HG02588 (cell line): ENCODE results near the gene MYORG.

Source experiments
- ATAC-seq: cut with Tn5 transposase; IDR thresholded peaks from one replicate; pipeline ENCODE4 v1.9.1; 2021; ENCODE audit warnings: mild to moderate bottlenecking, moderate library complexity; ENCODE audit not compliant: unreplicated experiment

Gene MYORG

DNA sequence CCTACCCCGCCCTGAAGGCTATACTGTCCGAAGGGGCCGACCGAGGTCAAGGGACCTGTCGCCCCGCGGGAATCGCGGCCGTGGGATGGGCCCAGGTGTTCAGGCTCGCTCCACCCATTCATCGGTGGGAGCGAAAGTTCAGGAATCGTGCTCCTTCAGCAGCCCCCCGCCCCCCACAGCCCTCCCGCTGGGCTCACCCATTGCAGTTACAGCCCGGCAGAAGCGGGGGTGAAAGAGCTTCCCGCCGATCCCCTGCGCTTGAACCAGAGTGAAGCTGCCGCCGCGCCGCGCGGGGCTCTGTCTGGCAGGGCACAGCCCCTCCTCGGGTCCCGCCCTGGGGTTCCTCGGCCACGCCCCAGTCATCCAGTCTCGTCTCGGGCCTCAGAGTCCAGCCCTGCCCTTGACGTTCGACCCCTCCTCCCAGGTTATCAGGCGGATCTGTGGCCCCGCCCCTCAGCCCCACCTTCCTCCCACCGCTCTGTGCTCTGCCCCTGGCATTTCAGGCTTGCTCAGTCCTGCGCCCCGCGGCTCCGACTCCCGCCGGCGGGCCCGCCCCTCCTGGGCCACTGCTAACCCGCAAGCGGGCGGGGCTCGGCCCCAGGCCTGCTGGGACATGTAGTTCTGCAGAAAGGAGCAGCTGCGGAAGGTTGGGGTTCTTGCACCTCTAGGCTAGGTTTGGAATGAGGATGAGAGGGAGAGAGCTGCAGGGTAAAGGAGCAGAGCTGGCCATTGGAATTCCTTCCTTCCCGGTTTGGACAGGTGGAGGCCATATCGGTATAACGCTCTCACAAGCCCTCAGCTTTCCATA, at the start of gene MYORG:
Gene MYORG (minus strand): TSS at position 303 of the 808 bp plus-strand sequence. CDS start 3,955 bp downstream, outside the sequence.
- ATAC-seq, result peak; percentile 87

DNA sequence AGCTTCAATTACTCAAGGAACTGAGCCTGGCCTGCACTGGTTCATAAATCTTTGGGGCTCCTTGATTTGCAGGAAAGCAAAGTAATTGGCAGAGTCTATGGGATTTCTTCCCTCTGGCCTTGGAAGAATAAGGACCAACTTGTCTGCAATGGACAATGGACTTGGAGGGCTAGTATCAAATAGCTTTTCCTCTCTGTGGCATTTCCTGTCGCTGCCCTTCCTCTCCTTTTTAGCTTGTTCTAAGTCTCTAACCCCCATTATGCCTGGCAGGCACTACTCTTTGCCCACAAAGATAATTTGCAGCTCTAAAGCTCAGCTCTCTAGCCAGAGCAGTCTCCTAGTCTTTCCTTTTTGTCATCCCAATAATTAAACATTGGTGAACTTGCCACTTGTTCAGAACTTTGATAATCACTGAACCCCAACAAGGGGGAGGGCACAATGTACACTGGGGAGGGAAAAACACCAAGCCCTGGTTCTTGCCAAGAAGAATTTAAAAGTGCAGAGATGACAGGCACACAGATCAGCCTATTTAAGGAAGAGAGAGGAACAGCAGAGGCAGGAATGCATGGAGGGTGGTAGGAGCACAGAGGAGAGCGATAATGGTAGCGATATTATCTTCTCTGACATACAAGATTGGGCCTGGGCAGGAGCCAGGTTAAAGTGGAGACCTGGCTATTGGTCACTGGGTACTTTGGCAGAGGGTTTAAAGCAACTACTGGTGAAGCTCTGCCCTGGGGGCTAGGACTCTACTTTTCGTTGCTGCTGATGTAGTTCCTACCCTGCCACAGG, 43.2 kb upstream of the MYORG start:
- ATAC-seq, result no peak

DNA sequence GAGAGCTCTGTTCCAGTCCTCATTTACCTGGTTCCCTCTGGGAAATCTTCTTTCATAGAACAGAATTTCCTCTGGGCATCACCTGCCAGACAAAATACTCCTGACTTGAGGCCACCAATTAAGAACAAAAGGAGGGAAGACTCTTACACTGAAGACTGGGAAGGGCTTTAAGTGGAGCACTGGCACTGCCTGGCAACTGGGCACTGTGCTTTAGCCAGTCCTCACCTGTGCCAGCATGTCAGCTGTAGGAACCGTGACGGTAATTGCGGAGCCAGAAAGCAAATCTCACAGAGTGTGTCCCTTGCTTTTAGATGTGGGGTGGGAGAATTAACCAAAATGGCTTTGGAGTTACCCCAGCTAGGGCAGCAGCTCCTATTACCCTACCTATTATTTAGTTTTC, 41.0 kb upstream of the MYORG start:
- no peak for ATAC-seq

DNA sequence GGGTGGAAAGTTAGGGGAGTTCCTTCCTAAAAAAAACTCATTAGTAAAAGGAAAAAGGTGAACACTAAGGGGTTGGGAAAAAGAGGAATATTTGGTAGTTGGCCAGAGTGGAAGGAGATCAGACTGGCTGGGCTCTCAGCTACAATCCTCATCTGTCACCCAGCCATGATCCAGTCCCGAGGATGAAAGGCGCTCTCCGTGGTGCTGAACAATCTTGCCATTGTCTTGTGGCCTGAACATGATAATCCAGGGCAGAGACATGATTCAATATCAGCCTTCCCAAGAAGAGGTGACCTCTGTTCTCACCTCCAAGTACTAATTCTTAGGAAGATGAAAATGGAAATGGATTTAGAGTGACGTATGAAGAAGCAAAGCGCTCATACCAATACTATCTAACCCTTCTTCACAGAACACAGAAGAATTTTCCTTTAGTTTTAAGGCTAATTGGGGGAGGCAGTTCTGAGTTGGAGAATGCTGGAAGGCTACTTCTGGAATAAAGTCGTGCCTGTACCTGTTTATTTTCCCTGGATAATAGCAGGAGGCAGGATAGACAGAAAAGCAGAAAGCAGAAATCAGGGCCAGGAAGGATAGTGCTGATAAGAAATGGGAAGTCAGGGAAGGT, 36.6 kb upstream of the MYORG start:
- no peak for ATAC-seq

DNA sequence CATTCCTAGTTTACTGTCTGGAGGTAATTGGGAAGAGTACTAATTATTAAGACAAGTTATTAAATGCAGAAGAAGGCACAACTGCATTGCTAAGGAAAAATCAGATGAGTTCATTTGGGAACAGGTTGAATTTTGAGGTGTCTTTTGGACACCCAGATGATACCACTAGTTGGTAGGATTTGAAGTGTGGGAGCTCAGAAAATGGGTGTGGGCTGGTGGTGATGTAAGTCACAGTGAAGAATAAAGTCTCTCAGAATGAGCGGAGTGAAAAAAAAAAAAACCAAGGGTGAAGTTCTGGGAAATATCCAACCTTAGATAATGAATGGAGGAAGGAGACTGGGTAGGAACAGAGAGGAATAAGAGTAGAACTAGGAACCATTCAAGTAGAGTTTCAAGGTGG, 35.6 kb upstream of the MYORG start:
- ATAC-seq, result no peak

DNA sequence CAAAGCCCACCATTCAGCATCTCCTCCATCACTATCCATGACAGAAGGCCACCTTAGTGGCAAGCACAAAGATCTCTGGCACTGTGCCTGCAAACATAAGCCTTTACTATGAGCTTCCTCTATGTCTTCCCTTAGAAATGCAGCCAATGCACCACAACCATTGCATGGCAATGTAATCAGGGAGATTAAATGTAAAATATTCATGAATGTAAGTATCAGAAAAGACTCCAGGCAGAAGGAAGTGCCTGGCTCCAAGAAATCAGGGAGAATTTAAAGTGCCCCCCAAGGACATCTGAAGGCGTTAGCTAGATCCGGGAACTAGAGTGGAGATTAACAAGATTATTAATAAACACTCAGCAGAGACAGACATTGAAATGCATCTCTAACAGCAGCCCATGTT, 32.5 kb upstream of the MYORG start:
- ATAC-seq, result no peak

DNA sequence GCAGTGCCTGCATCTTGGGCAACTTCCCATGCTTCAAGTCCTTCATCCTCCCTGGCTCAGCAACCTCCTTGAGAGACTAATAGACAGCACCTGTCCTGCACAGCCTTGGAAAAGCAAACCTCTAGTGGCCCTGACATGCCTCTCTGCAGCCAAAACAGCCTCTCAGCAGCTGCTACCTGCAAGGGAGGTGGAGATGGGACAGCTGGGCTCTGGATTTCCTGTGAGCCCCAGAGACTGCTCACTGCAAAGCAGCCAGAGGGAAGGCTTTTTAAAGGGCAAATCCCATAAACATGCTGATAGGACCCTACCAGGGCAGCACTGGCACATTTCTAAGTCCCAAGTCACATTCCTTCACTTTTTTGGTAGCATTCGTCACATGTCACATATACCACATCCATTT, 31.5 kb upstream of the MYORG start:
- ATAC-seq, result no peak

DNA sequence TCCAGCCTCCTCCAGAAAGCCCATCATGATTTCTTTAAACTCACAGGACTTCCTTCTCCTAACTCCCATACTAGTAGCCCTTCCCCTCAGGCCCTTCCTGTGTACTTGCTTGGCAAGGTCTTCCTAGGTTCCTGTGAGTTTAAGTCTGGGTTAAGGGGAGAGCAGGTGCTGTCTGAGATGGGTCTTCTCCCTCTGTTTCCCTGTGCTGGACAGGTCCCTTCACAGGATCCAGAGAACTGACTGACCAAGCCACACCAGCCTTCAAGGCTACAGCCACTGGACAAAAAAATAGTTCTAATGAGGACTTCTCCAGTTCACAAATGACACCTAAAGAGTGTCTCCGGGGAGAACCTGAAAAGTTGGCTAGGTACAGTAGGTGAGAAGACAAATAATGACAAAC, 29.5 kb upstream of the MYORG start:
- no peak for ATAC-seq

DNA sequence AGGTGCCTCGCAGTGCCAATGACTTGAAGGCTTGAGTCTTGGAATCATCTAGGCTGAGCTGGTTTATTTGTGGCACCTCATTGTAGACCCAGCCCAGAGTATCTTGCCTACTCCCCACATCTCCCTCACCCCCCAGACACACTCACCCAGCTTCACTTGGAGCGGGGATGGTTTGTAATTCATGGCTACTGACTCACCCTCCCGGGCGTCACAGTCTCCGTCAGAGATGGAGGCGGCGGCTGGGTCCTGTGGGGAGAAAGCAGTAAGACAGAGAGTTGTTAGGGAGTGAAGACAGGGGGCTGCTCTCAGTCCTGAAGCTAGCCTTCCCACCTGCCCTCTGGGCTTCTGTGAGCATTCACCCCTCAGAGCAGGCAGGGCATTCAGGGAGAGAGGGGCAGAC, 29.0 kb upstream of the MYORG start:
- no peak for ATAC-seq

DNA sequence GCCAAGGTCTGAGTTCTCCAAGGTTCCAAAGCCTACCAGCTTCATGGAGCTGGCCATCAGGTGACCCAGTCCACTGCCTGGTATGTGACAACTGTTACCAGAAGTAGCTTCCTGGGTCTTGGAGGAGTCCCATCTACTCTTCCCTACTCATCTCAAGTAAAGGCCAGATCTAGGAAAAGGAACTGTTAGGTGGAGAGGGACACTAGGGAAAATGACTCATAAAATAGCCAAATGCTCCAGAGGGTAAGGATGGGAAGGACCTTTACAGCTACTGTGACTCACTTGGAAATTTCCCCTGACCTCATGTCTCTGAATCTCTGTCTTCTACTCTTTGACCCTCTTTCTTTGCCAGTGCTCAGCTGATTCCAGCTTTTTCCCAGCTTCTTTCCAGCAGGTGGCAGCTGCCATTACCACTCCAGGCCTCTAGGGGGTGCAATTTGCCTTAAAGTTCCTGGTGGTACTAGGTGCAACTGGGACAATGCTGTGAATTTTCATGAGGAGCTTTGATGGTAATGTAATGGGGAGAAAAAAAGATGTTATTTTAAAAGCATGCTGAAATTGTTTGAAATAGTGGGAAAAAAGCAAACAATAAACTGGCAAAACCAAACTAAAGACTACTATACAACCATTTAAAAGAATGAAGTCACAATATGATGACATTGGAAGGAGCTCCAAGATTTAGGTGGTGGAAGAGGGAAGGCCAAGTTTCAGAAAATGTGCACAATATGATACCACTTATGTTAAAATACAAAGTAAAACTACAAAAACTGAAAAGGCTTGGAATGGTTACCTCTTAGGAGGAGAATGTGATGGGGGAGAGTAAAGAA, 27.1 kb upstream of the MYORG start:
- no peak for ATAC-seq

DNA sequence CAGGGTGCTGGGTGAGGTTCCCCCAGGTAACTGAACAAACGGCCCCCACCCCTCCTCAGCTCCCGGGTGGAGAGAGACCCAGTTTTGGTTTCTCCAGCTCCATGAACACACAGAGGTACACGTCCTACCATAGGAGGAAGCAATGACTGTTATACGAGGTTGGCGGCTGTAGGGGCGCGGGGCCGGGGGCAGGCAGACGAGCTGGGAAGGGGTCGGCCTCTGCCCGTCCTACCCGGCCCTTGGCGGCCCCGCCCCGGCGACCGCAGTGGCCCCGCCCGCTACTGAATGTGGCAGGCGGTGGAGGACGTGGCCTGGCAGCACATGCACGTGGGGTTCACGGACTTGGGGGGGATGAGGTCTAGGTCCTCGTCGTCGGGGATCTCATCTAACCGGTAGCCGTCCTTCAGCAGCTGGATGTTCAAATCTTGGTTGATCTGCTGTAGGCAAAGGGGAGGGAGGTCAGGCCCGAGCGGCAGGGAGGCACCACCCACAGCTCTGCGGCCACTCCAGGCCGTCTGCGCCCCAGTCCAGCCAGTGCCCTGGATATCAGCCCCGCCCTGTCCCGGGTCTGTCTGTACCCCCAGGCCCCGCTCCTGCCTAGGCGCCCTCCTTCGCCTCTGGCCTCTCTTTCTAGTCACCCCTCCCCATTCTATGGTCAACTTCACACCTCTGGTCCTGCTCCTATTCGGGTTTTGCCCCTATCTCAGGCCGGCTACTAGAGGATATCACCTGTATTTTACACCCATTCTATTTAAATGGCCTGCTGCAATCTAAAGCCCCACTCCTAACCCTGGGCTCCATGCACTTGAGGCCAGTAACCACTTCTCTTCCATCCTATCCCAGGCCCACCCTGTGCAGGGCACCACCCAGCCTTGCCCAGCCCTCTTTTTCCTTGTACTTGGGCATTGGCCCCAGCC, 24.2 kb upstream of the MYORG start:
- ATAC-seq, result no peak

DNA sequence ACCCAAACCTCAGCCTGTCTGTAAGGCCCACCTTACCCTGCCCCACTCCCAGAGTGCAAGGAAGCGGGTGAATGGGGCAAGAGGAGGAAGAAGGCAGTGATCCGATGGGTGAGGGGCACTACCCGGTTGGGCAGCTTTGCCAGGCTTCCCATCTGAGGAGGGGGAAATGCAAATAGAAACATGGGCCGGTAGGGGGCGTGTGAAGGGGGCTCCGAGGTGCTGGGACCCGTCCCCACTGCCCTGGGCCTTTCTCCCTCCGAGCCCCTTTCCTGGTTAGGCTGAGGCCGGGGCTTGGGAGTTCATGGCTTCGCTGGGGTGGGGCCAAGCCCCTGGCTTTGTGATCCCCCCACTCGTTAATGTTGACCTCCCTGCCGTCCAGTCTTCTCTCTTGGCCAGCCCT, 23.6 kb upstream of the MYORG start:
- no peak for ATAC-seq

DNA sequence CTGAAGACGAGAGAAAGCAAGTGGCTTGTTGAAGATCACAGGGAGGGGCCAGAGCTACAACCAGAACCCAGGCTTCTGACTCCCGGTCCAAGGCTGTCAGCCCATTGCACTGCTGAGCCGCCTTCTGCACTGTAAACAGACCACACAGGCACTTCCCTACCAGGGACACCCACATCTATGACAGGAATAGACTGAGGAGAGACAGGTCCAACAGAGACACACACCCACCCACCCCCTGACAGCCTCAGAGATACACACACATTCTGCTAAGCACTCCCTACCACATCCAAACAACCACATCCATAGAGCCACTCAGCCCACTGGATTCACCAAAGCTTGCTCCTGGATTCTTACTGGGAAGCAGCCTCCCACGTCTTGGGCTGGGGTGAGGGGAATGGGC, 23.0 kb upstream of the MYORG start:
- no peak for ATAC-seq

DNA sequence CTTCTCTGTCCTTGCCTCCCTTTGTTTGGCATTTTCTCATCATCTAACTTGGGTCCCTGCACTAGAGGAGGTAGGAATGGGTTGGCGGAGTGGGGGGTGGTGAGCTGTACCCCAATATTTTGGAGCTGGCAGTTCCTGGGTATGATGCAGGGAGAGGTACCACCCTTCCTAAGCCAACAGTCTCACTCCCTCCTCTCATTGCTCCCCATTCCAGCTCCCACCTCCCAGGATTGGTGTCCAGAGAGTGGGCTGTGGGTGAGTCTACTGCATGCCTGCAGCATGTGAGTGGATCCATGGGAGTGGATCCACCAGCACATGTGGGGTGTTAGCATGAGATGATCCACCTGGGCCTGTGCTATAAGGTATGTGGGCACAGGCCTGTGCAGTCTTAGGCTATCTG, 22.2 kb upstream of the MYORG start:
- ATAC-seq, result no peak

DNA sequence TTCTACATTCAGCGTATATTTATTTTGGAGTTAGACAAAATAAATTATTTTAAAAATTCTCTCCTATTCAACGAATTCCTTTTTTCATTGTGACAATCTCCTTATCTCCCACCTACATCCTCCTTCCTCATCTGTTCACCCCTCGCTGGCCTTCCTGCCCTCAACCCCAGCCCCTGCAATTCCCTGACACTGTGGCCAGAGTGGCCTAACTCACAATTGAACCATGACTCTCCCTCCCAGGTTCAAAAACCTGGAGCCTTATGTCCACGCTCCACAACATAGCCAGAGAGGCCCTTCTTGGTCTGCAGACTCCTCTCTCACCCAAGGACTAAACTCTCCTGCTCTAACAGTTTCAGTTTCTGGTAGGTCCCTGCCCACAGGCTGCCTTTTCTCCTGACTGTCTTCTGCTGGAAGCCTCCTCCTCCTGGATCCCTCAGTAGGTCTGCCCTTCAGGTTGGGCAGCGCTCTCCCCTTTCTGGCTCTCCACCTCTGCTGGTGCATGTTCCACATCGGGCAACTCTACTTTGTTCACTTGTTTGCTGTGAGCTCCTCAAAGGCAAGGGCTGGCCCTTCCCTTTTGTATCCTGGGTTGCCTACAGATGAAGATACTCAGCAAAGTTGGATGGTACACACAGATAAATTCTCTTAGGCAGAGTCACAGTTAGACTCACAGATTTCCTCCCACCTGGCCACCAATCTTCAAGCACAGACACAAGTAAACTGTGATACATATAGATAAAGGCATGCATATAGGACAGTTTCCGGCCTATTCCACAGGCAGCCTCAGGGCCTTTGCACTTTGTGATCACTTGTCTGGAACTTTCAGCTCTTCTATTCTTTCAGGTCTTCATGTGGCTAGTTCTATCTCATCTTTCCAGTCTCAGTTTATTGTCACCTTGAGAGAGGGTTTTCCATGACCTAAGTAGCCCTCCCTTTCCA, 19.8 kb upstream of the MYORG start:
- ATAC-seq, result no peak

DNA sequence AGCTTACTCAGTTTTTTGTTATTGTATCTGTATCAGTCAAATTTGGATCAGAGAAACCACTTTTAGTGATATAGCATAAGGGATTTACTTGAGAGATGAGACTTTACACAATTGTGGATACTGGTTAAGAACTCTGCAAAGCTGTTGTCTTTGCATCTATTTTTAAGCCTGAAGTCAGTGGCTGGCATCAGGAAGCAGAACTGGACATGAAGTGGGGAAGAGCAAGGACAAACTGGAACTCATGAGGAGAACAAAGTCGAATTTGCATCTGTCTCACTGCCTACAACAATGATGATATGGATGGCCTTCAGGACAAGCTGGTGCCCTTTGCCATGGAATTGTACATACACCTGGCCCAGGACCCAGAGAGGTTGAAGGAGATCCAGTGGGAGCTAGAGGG, 15.8 kb upstream of the MYORG start:
- no peak for ATAC-seq

DNA sequence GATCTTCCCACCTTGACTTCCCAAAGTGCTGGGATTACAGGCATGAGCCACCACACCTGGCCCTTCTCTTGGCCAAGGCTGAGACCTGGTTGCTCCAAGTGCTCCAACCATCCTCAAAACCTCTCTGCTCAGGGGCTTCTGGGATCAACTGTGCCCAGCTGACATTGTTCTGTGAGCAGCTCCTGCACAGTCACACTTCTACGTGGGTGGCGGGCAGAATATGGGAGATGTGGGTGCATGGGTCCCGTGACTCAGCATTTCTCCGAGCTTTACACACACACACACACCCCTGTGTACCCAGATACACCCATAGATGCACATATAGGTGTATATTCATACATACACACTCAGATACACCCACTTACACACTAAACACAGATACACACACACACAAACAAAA, 10.5 kb upstream of the MYORG start:
- ATAC-seq, result no peak

DNA sequence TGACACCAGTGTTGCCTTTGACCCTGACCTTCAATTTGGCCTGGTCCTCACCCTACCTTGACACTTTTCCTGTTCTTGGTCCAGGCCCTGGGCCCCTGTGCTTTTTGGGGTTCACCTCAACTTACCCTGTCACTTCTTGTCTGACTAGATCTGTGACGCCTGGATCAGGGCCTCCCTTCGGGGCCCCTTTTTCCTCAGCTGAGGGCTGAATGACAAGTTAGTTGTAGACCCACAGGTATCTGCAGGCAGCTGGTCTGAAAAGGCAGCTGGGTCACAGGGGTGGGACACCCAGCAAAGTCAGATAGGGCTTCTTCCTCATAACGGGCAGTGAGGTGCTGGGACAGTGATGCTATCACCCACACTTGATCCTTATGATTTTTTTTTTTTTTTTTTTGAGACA, 10.0 kb upstream of the MYORG start:
- ATAC-seq, result no peak
